Thyroid gland (tissue), 4 donors: ENCODE measurements around the gene SSTR4. TPM values are rescaled to one million over a fixed set of nuclear protein-coding genes. Genes with fewer than 3 reads are reported as not detected.

Experiments used
- DNase-seq, 2 donors: peaks; one replicate each; pipeline ENCODE4 v3.0.0-alpha.2; 2019
- H3K27ac ChIP-seq, 3 donors: fragments of 200-600 bp; sonication (generic); 1 replicate in 2 of 3; 2 replicates in 1 of 3; pipeline ENCODE4 v1.5.1; 2016 to 2019; ENCODE audit warnings: mild to moderate bottlenecking in 1 of 3, moderate library complexity in 1 of 3
- H3K27me3 ChIP-seq: fragments of 200-600 bp; sonication (generic); one replicate; pipeline ENCODE4 v1.5.1; 2019
- H3K36me3 ChIP-seq, 2 donors: fragments of 200-600 bp; sonication (generic); one replicate each; pipeline ENCODE4 v1.5.1; 2016 to 2019
- H3K4me1 ChIP-seq, 2 donors: fragments of 200-600 bp; sonication (generic); one replicate each; pipeline ENCODE4 v1.5.1; 2017 to 2019
- H3K4me3 ChIP-seq, 3 donors: fragments of 200-600 bp; sonication (generic); replicated peaks in 1 of 3; 1 replicate in 2 of 3; 2 replicates in 1 of 3; pipeline ENCODE4 v1.5.1; 2016; ENCODE audit warnings: mild to moderate bottlenecking in 1 of 3
- H3K9me3 ChIP-seq: fragments of 200-600 bp; sonication (generic); one replicate; pipeline ENCODE4 v1.5.1; 2017
- CTCF ChIP-seq, 6 experiments: fragments of 200-600 bp in 3 of 6; fragments of 450-650 bp in 3 of 6; sonication (generic) in 3 of 6; IDR thresholded peaks; one replicate each; pipeline ENCODE4 v1.5.1; 2016 to 2019; ENCODE audit warnings: antibody characterized with exemption in 6 of 6, mild to moderate bottlenecking in 2 of 6, inconsistent platforms in 1 of 6, moderate library complexity in 1 of 6
- POLR2A ChIP-seq, 2 donors: fragments of 450-650 bp; IDR thresholded peaks; one replicate each; pipeline ENCODE4 v1.6.1; 2017; ENCODE audit warnings: antibody characterized with exemption in 2 of 2, mild to moderate bottlenecking in 2 of 2, moderate library complexity in 1 of 2
- WGBS, 2 donors: methylation state at CpG; one replicate each; pipeline ENCODE4 v1.1.5; 2017; 5-methylcytosine and 5-hydroxymethylcytosine counted together
- intact Hi-C: fragments of 100-400 bp; cut with DNase I; formaldehyde crosslinking; loops from one replicate; pipeline ENCODE4 v1.15.1; 2023
- total RNA-seq, 4 donors: library from RNA; depleted of rRNA; stranded (reverse); fragments of >200 nt; gene quantifications; one replicate each; pipeline ENCODE4 v1.2.3, GENCODE V29; 2016

The SSTR4 gene
- total RNA-seq, 4 donors from 2014 or later: not detected

GRCh38 chr20:23061734-23062561, 26.8 kb downstream of the SSTR4 start:
- no peaks in the 10 kb centered on the region for H3K9me3 ChIP-seq
- no peaks in the 10 kb centered on the region for H3K36me3 ChIP-seq
- no peaks in the 10 kb centered on the region for H3K27me3 ChIP-seq
- H3K4me3 ChIP-seq: no peak overlapping the region
- H3K4me1 ChIP-seq: peaks cover 0 to 25% of the 10 kb centered on the region in 2 donors
- peak; percentile 14 to 17 for DNase-seq
- peak overlapping the region; percentile 38 to 53 (median 46) for H3K27ac ChIP-seq
- intact Hi-C loops: no loop called here
- WGBS, 2 donors: 41 to 42% methylated on average over 8 of the region's 8 CpGs
- TF ChIP-seq POLR2A (IDR thresholded peaks at IDR 0.05) (no peak), CTCF (IDR thresholded peaks at IDR 0.05) (peak in 3 of 6 experiments; percentile 21 to 31 (median 22))

GRCh38 chr20:23062632-23063031, 27.5 kb downstream of the SSTR4 start:
- TF ChIP-seq POLR2A (IDR thresholded peaks at IDR 0.05) (no peak), CTCF (IDR thresholded peaks at IDR 0.05) (no peak)
- no peak overlapping the region for H3K27ac ChIP-seq
- peaks cover 0 to 25% of the 10 kb centered on the region in 2 donors for H3K4me1 ChIP-seq
- no peak overlapping the region for H3K4me3 ChIP-seq
- H3K9me3 ChIP-seq: no peaks in the 10 kb centered on the region
- H3K36me3 ChIP-seq: no peaks in the 10 kb centered on the region
- intact Hi-C loops: no loop called here
- H3K27me3 ChIP-seq: no peaks in the 10 kb centered on the region
- DNase-seq: no peak

GRCh38 chr20:23063168-23063567, 28.1 kb downstream of the SSTR4 start:
- H3K27me3 ChIP-seq: no peaks in the 10 kb centered on the region
- peaks cover 0 to 25% of the 10 kb centered on the region in 2 donors for H3K4me1 ChIP-seq
- no peak for DNase-seq
- no peaks in the 10 kb centered on the region for H3K36me3 ChIP-seq
- WGBS, 2 donors: 84 to 85% methylated on average over 3 of the region's 3 CpGs
- no peak for TF ChIP-seq POLR2A (IDR thresholded peaks at IDR 0.05)
- TF ChIP-seq CTCF (IDR thresholded peaks at IDR 0.05): no peak
- no peak overlapping the region for H3K27ac ChIP-seq
- intact Hi-C loops: no loop called here
- H3K4me3 ChIP-seq: no peak overlapping the region
- H3K9me3 ChIP-seq: no peaks in the 10 kb centered on the region

- Histone ChIP-seq H3K27ac (no peak overlapping the region), H3K36me3 (no peaks in the 10 kb centered on the region), H3K4me3 (no peak overlapping the region), H3K27me3 (no peaks in the 10 kb centered on the region), H3K9me3 (no peaks in the 10 kb centered on the region), H3K4me1 (peaks cover 0 to 25% of the 10 kb centered on the region in 2 donors)
- intact Hi-C loops: no loop called here
- no peak for TF ChIP-seq CTCF (IDR thresholded peaks at IDR 0.05)
- no peak for TF ChIP-seq POLR2A (IDR thresholded peaks at IDR 0.05)
- DNase-seq: no peak
- WGBS, 2 donors: 73 to 79% methylated on average over 2 of the region's 2 CpGs
Measured at GRCh38 chr20:23063581-23063980, 28.5 kb downstream of the SSTR4 start.
